GM18951 (cell line): ENCODE data around the gene PCK2.

ENCODE experiments used
- POLR2A ChIP-seq: IDR thresholded peaks from 4 replicates; pipeline ENCODE4 v1.6.1; 2011; ENCODE audit warnings: mild to moderate bottlenecking; ENCODE audit not compliant: insufficient read length, insufficient read depth; ENCODE audit errors: extremely low read depth
- in situ Hi-C: fragments of 300-500 bp; cut with MboI; formaldehyde crosslinking; loops from one replicate; pipeline ENCODE4 v1.12.0; 2022; ENCODE audit warnings: low sequenced_read_pairs, mixed read lengths, inconsistent platforms; ENCODE audit not compliant: unreplicated experiment

PCK2 gene

GRCh38 chr14:24066496-24067132, 27.5 kb upstream of the PCK2 start:
- no peak for TF ChIP-seq POLR2A
- in situ Hi-C loops = no loop called here

- in situ Hi-C loops = no loop called here
These were observed 26.7 kb upstream of the PCK2 start for GRCh38 chr14:24067133-24068082.

GRCh38 chr14:24068711-24069410, 25.2 kb upstream of the PCK2 start:
- in situ Hi-C loops = no loop called here
- no peak for TF ChIP-seq POLR2A

More at GRCh38 chr14:24067133-24068082, 26.7 kb upstream of the PCK2 start:
- no peak for TF ChIP-seq POLR2A

GRCh38 chr14:24069411-24069735, 24.7 kb upstream of the PCK2 start:
- TF ChIP-seq POLR2A = no peak
- in situ Hi-C loops = no loop called here

GRCh38 chr14:24070285-24071143, 23.6 kb upstream of the PCK2 start:
- no peak for TF ChIP-seq POLR2A
- in situ Hi-C loops = no loop called here

- TF ChIP-seq POLR2A = no peak
- in situ Hi-C loops = no loop called here
These were observed 22.9 kb upstream of the PCK2 start, which contains the start of gene CPNE6 for GRCh38 chr14:24071144-24071697. TSS of gene CPNE6 (plus strand) at chr14:24071562. CDS start at chr14:24072937, 1,375 bp downstream.

- in situ Hi-C loops = no loop called here
- no peak for TF ChIP-seq POLR2A
These were observed 22.2 kb upstream of the PCK2 start for GRCh38 chr14:24071836-24072430.

GRCh38 chr14:24072436-24072835, 21.7 kb upstream of the PCK2 start:
- TF ChIP-seq POLR2A = no peak

GRCh38 chr14:24072881-24073877, 20.9 kb upstream of the PCK2 start:
- in situ Hi-C loops = no loop called here
- TF ChIP-seq POLR2A = no peak

More at GRCh38 chr14:24072436-24072835, 21.7 kb upstream of the PCK2 start:
- in situ Hi-C loops = no loop called here

- in situ Hi-C loops = loop anchor here (25.0 kb wide), 1 partner anchor 88 kb away; the partner anchor contains the start of gene DHRS4L2
These were observed 19.3 kb upstream of the PCK2 start for GRCh38 chr14:24074625-24075484.

More at GRCh38 chr14:24074625-24075484, 19.3 kb upstream of the PCK2 start:
- no peak for TF ChIP-seq POLR2A
